ELF-1 (cell line): Measurements from ENCODE around the gene L3MBTL4.

Experiments
- DNase-seq: peaks from one replicate; pipeline ENCODE4 v3.0.0-alpha.2; 2016; ENCODE audit warnings: low read depth, low spot score

Gene L3MBTL4

DNA sequence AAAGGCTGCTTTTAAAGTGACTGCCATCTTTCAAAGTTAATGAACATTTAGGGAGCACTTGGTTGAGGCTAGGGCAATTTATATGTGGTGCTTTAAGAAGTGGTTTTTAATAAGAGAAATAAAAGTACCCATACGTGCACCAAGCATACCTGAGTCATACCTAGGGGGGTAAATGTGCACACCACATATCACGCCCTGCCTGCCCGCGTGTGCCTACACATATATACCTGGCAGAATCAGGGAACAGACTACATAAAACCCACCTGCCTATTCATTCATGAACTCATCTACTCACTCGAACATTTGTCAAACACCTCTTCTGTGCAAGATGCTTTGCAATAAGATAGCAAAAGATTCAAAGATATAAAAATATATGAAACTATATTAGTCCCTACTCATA is 450.1 kb downstream of the L3MBTL4 start:
- no peak for DNase-seq

DNA sequence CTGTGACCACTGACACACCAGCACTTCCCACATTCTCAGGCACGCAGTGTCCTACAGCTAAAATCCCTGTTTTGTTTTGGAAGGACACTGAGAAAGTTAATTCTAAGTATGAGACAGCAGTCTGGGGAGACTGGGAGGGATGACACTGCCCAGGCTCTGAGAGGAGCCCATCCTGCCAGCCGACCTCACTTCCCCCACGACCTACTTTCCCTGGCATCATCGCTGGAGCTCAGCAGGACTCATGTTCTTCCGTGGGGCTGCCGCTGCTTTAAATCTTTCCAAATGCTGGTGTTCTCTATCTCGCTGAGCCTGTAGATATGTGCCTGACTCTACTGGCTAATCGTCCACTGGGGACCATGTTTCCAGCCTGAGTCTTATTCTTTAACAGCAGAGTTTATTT is 450.6 kb downstream of the L3MBTL4 start:
- no peak for DNase-seq

DNA sequence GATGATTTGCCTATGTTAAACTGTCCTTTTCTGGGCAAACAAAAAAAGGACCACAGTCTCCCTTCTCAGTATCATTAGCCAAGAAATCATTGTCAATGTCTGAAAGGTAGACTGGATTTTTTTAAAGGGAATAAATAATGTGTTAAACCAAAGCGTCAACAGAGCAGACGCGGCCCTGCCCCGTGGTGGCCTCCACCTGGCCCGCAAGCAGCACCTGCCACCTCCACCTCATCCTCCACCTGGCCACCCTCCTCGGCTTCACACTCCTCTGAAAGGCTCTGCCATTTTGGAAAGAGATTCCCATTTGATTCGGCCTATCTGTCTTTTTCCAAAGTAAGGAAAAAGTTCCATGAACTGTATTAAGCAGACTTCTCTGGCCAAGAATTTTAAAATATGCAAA is 451.4 kb downstream of the L3MBTL4 start:
- no peak for DNase-seq

DNA sequence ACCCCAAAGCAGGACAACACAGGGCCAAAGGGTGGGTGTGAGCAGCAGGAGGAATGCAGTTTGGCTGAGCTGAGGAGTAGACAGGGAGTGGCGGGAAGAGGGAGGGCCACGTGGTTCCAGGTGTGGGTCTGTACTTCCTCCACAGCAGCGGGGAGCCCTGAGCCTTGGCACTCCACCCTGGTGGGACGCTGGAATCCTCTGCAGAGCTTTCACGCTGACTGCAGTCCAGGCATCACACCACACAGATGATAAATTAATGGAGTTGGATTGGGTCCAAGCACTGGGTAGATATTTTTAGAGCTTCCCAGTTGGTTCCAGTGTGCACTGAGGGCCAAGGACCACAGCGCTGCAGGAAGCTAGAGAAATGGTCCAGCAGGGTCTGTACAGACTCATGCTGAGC is 452.3 kb downstream of the L3MBTL4 start:
- no peak for DNase-seq

DNA sequence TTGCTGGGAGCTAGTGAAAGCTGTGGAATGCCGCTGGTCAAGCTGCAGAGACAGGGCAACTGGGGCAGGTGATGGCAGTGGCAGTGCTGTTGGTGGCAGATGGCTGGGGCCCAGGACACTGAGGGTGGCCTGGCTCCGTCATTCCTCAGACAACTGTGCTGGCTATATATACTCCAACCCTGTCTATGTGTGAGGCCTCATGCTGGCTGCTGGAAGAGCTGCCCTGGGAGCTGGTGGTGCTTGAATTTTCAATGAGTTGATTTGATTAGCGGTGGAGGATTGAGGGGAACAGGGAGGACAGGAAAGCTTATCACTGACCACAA is 452.9 kb downstream of the L3MBTL4 start:
- no peak for DNase-seq

DNA sequence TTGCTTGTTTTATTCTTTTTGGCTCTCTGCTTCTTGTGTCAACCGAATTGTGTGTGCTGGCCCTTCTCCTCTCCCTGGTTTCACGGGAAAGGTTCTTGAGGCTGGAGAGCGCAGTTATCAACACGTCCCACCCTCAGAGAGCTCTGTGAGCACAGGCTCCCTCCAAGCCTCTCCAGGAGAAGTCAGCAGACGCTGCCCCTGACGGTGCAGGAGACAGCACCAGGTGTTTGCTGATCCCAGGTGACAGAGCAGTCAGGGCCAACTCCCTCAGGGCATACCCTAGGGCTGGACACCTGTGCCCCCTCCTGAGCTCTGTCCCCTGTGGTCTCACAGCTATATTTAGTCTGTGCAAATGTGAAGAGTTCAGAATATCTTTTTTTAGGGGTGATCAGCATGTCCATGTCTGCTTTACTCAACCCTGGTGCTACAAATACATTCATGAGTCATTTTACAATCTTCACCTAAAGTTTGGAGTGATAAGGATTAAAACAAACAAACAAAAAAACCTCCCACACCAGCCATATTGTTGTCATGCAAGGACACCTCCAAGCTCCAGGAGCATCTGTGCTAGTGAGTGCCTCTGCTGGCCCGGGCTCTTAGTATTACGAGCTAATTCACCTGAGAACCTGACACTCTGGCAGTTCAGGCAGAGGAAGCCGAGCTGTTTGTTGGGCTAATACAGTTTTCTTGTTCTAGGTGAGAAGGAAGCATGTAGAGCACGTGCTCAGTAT is 453.4 kb downstream of the L3MBTL4 start:
- DNase-seq: no peak

DNA sequence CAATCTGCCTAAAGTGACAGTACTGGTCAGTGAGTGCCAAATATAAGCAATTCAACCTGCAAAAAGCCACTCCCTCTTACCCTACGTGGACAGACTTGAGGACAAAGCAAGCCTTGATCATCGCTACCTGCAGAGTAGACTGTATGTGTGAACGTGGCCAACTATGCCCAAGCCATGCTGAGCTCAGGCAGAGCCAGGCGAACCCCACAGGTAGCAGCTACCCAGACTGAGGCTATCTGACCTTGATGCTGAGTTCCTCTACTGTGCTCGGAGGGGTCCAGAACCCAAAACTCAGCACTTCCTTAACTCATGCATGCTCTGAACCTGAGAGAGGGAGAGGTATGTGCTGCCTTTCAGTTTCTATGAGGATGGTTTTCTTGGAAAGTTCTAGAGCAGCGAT is 455.9 kb downstream of the L3MBTL4 start:
- no peak for DNase-seq

DNA sequence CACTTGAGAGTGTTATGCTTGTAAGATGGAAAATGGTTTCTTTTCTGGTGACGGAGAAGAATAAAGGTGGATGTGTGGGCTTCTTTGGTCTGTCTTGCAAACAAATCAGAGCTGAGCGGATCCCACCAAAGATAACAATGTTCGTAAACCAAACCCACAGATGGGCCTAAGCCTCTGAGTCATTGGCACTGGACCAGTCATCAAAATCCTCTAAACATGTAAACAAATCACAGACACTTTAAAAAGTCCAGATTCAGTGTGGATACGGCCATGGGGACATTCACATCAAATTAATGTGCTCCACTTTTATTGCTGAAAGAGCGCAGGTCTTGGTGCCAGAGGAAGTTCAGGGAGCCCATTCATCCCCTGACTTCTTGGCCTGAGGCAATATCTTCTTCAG is 458.9 kb downstream of the L3MBTL4 start:
- no peak for DNase-seq

DNA sequence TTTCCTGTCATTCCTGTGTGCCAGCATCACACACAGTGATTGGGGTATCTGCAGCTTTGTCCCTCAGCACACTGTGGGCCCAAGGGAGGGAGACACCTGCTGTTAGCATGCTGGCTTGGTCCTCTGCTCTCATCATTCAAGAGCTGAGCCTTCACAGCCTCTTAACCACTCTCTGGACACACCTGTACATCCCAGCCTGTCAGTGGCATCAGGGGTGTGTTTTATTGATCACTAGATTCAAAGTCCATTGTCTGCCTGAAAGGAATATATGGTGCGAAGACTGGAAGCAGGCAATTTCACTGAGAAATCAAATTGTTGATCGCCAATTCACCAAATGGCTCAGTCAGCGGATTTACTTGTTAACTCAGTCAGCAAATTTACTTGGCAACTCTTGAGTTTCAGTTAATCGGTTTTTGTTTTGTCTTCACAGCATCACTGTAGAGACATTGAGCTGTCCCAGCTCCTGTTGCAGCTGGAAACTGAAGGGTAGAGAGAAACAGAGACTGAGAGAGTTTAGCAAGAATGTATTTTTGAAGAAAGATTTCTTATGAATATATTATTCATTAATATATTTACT is 463.1 kb downstream of the L3MBTL4 start:
- no peak for DNase-seq

DNA sequence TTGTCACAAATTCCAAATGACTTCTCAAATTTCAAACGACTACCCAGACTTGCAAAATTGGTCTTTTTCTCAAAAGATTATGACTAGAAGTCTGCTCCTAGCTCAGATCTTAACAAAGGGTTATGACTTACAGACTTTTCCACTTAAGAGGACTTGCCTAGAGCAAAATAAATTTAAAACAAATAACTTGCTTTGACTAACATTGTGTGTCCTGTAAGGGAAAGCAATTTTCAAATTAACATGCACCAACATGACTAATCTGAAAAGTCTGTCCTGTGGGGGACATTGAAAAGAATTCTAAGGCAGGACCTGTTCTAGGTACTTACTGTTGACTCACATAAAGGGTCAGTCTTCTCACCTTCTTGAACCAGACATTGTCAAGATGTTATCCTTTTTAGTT is 465.9 kb downstream of the L3MBTL4 start:
- DNase-seq: no peak

DNA sequence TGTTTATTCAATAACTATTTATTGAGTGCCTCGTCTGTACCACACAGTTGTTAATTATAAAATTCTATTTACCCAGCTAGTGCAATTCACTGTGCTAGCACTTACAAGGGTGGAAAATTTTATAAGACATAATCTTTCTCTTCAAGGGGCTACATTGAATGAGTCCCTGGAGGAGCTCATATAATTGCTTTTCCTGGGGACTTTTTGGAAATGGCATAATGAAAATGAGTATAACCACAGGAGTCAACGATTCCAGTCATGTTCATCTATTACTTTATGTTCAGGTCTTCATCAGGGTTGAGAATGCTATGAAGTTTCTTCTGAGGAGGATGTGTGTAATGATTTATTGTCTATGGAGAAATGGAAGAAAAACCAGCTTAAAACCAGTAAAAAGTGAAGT is 466.5 kb downstream of the L3MBTL4 start:
- DNase-seq: no peak

DNA sequence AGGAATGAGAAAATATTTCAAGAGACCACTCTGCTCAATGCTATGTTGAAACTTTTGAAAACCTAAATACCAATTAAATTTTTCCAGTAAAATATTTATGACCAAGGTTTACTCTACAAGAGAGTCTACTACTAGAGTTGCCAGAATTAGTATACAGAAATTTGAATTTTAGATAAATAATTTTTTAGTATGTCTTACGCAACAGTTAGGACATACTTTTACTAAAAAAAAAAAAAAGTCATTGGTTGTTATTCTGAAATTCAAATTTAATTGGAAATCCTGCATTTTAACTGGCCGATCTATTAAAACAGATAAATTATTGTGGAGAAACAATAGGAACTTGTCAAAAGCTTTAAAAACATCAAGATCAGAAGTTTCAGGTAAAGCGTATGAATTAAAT is 470.3 kb downstream of the L3MBTL4 start:
- no peak for DNase-seq

DNA sequence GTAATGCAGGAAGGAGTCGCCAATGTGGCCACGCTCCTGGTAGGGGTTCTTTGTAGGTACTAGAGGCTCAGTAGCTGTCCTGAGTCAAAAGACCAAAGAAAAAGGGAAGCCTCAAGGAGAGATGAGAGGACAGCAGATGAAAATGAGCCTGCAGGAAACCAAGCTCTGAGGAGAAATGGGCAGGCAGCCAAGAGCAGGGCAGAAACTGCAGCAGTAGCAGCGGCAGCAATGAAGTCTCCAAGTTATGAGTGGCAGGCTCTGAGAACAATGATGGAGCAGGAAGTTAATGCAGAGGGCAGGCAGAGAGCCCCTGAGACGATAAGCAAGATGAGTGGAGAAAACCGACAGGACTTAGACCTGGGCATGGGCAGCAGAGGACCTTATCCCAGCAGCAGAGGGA is 471.2 kb downstream of the L3MBTL4 start:
- DNase-seq: no peak

DNA sequence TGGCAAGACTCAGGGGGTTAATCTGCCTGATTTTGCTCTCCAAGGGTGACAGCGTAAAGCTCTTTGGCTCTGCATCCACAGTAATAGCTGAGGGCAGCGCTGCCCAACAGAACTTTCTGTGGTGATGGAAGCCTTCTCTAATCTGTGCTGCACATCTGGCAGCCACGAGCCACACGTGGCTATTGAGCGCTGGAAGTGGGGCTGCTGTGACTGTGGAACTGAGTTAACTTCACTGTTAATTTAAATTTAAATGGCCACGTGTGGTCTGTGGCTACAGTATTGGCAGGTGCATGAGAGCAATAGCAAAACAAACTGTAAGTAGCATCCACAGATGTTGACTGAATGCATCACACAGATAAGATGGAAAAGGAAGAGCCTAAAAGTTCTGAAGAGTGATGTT is 472.1 kb downstream of the L3MBTL4 start:
- DNase-seq: no peak

DNA sequence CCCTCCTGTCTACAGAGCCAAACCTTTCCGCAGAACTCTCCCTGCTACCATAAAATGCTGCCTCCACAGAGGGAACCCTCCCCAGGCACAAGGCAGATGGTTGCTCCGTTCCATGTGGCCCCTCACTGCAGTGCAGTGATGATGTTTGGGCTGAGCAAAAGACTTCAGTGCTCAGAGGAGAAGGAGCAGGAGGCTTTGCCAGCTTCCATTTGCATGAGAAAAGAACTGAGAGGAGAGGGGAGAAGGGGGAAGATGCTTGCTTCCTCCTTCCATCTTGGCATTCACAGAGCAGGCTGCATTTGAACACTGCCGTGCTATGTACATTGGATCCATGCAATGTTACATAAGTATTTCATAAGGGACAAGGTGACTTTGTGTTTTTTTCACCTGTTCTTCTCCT is 472.8 kb downstream of the L3MBTL4 start:
- DNase-seq: peak; percentile 31

DNA sequence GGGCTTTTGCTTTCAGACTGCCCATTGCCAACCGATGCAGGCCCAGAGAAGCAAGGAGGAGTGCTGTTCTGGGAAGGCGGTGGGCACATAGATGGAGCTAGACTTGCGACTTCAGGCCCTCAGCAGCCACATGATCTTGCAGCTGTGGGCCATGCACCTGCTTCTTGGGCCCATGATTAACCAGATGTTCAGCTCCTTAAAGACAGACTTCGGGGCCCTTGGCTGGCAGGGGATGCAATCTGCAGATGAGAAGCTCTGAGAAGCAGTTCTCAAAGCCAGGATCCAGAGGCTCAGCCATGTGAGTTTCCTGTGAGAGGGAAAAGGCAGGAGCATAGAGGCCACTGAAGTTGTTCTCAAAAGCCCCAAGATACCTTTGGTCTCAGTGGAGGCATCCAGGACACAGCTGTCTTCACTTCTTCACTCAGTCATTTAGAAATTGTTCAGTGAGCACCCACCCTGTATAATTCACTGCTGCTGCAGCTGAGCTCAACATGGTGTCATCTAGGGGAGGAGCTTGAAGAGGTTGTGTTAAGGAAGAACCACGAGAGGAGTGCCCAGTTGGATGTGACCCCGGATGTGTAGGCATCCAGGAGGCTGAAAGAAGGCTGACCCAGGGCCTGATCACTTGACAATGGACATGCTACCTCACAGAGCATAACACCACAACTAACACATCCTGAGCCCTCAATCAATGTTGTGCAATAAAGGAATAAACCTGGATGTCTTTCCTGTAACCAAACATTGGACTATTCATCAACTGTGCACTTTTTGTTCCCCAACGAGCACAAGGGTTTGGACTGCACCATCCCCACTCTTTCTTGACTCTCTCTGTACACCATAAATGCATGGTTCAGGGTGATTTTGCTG is 474.7 kb downstream of the L3MBTL4 start:
- DNase-seq: no peak

DNA sequence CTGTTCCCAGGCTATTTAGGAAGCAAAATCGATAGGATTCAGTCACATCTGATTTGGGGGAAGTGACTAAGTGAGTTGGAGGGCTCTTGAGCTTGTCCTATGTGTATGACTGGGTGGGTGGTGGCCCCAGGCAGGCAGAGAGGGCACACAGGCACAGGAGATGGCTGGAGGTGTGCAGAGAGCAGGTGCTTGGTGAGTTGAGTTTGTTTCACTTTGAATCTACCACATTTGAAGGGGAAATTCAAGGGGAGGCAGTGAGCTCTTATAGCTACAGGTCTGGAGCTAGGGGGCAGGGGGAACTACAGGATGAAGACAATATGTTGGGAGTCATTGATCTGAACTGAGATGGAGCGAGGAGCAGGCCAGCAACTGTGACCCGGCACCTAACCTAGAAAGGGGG is 476.9 kb downstream of the L3MBTL4 start:
- no peak for DNase-seq

DNA sequence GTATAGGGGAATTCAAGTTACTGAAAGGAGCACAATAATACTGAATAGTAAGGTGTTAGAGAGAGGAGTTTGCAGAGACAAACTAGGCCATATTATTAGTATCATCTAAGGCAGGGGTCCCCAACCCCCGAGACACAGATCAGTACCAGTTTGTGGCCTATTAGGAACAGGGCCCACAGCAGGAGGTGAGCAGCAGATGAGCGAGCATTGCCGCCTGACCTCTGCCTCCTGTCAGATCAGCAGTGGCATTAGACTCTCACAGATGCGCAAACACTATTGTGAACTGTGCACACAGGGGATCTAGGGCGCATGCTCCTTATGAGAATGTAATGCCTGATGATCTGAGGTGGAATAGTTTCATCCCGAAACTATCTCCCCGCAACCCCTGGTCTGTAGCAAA is 477.6 kb downstream of the L3MBTL4 start:
- no peak for DNase-seq

DNA sequence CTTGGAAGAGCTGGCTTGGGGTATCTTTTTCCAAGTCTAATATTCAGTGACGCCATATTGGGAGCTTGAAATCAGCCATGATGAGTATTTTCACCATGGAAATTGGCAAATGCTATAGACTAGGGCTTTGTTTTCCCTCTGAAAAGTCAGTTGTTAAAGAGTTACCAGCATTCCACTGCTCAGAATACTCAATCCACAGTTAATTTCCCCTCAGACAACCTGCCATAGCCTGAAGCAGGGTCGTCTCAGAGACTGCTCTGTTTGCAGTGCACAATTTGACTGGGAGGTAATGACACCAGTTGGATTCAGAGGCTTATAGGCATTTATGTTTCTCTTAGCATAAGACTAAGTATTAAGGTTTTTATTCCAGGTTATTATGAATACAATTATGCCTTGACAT is 483.9 kb downstream of the L3MBTL4 start:
- no peak for DNase-seq

DNA sequence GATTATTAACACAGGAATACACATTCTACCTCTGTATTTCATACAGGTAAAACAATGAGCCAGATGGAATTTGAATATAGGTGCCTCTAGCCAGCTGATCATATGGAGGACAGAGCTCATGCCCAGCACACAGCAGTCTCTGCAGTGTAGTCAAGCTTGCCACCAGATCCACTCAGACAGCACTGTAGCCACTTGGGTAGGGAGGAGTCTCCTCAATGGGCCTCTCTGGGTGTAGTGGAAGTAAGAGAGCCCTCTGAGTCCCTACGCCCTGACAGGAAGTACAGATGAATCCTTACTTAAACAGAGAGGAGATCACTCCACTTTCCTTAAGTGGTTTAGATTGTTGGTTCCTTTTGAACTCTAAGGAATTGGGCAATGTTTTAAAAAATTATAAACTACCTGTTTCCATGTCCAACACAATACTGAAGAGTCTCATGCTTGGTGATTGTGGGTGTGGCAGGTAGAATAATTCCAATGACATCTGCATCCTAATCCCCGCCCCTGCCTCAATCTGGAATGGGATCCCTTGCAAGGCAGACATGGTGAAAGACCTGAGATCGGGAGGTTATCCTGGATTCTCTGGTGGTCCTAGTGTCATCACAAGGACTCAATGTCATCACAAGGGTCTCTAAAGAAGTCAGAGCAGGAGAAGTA is 496.4 kb downstream of the L3MBTL4 start:
- no peak for DNase-seq

DNA sequence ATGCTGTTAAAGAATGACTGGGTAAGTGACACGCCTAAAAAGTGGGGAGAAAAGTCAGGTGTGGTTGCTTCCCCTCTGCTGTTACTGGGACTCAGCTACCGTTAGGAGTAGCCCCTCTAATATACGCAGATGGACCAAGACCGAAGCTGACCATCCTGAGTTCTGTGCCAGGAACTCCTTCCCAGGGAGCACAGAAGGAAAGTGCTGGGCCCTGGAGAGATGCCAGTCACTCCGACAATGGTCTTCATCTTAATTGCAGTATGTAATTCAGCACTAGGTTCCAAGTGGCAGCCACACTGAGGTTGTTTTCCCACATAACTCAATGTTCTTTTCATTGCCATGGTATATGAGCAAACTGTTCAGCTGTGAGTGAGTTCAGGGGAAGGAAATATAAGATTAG is 499.8 kb downstream of the L3MBTL4 start:
- DNase-seq: no peak

DNA sequence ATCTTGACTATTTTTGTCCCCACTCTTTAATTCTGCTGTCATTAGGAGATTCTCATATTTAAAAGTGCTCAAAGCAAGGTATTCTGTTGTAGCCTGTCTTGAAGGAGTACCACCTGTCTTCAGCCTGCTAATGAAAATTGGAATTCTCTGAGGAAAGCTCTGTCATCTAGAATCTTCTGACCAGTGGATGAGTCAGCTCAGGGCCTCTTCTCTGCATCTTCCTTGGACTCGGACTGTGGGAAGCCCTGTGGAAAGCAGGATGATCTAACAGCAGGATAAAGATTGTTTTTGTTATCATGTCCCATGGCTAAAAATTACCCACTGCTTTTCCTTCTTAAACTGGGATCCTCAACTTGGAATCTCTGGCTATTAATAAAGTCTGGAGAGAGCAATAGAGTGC is 500.7 kb downstream of the L3MBTL4 start:
- no peak for DNase-seq

DNA sequence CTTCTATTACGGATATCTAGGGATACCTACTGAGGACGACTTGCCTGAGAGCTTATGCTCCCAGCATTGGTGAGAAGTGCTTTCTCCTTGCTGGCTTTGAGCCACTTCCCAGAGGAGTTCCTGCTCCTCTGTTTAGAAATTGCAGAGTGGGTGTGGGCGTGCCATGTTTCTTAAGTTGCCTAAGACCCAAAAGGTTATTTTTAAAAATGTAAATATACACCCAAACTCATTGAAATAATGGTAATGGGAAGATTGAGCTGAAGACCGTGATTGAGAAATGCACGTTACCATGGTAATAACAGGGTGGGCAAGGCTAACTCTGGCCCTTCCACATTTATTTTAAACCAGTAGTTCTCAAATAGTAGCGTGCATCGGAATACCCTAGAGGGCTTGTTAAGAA is 502.1 kb downstream of the L3MBTL4 start:
- DNase-seq: no peak
